GM12878 (cell line): ENCODE data around the gene ABCC4.

Experiments
- CREM ChIP-seq: IDR thresholded peaks from 2 replicates; pipeline ENCODE4 v1.6.1; 2014; ENCODE audit warnings: antibody characterized with exemption, low read depth
- FOXK2 ChIP-seq: fragments of 450-650 bp; IDR thresholded peaks from 2 replicates; pipeline ENCODE4 v1.6.1; 2017; ENCODE audit warnings: mild to moderate bottlenecking, moderate library complexity

GRCh38 chr13:95220611-95221010 is 80.6 kb downstream of the ABCC4 start:
- TF ChIP-seq FOXK2 (no peak), CREM (no peak)
